ENCODE data around the gene YEATS2.
"Not testable (repeated sequence)": the region's sequence is repeated elsewhere in the genome, so short reads cannot be mapped to it uniquely, and the experiment has no call there.

Gene YEATS2

DNA sequence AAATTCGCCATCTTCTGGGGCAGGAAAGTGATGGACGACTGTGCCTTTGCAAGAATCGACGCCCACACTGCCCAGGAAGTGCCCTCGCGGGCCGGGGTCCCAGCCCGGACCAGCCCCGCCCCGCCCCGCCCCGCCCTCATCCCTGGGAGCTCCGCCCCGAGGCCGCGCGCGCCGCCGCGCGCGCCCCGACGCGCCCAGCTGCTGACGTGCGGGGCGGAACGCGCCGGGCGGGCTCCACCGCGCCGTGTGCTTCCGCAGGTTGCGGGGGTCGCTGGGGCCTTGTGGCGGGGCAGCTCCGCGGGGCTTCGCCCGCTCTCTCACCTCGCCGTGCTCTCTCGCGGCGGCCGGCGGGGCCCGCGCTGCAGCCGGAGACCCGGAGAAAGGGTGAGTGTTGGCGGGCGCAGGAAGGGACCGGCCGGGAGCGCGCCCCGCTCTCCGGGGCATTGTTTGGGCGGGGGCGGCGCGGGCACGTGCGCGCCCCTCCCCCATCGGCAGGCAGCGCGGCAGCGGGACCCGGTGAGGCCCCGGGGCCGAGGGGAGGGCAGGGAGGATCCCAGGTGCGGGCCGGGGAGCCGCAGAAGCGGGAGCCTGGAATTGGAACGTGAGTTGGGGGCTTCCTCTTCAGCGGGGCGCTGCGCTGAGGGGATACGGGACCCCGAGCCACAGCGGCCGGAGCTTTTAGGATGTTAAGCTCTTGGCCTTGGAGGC is at the start of gene YEATS2:
YEATS2 (plus strand) TSS at position 188 of the 708 bp plus-strand sequence. CDS start 17,366 bp downstream, outside the sequence.
- DNase-seq (ENCODE audit: low spot score), result peak; percentile 53

GRCh38 chr3:183650554-183650953 is 47.0 kb upstream of the YEATS2 start:
- DNase-seq (ENCODE audit: low spot score), result no peak

DNA sequence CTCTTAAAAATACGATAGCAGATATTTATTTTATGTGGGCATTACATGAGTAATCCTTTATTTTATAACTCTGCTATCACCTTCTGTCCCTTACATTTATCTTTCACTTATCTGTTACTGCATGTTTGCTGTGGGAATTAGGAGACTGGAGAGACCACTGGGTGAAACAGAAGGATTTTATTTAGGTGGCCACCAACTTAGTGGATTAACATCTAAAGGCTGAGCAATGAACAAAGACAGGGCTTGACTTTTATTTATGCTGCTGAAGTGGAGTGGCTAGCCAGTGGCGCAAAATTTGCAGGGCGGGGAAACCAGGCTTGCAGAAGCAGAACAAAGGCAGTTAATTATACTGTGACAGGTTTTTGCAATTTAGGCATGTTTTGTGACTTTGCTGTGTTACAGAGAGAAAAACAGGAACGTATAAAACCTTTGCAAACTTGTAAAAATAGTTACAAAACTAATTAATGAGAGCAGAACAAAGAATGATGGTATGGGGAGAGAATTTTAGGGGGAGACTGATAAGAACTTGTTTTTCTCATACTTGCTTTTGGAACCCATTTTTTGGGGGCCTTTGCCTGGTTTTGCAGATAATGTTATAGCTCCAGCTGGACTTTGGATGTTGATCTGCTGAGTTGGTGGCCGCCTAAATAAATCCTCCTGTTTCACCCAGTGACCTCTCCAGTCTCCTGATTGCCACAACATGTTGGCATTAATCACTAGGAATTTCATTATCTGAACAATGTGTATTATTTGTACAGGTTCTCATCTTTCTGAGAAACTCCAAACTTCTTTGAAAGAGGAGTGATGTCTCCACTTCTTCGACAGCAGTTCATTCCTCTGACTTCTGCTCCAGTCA is 44.2 kb upstream of the YEATS2 start:
- DNase-seq (ENCODE audit: low spot score), result no peak

GRCh38 chr3:183654727-183655126 is 42.9 kb upstream of the YEATS2 start:
- no peak for DNase-seq (ENCODE audit: low spot score)

DNA sequence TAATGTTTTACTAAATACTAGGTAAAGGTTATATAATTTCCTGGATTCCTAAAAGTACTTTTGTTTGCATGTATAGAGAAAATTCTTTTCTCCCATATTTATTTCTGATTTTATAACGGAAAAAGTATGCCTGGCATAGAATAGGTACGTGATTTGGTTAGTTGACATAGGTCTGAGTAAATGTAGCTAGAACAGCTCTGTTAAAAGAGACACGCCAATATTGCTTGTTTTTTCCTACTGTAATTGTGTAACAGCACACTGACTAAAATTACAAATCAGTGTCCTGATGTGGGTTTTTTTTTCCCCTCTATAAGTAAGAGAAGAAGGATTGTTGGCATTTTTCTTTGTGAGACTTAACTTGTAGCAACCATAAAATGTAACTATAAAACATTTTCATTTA is 35.5 kb upstream of the YEATS2 start:
- DNase-seq (ENCODE audit: low spot score), result no peak

DNA sequence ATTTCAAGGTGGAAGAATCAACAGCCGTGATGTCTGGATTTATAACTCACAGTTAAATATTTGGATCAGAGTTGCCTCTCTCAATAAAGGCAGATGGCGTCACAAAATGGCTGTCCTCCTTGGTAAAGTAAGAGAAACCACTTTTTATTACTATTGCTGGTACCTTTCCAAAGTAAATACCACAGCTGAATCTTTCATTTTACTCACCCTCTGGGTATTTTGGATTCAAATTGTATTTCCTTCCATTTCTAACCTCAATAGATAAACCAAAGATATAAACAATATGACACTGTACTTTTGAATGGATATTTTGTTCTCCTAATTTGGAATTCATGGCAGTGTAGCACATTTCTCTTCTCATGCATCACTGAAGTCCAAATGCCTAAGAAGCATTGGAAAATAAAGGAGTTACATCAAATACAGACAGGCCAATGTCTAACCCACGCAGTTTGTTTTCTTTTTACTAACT is 32.6 kb upstream of the YEATS2 start:
- DNase-seq (ENCODE audit: low spot score), result peak; percentile 63

DNA sequence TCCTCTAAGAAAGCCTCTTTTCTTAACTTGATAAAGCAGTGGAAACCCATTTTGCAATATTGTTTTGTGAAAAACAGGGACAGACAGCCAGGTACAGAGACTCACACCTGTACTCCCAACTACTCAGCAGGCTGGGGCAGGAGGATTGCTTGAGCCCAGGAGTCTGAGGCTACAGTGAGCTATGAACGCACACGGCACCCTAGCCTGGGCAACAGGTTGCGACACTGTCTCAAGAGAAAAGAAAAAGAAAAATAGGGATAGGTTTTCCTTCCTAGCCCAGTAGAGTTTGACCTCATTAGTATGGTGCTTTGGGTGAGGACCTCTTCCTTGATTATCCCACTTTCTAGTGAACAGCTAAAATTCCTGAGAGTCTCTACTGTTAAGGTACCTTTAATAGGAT is 17.5 kb upstream of the YEATS2 start:
- no peak for DNase-seq (ENCODE audit: low spot score)

GRCh38 chr3:183687705-183688104 is 9.9 kb upstream of the YEATS2 start:
- no peak for DNase-seq (ENCODE audit: low spot score)

DNA sequence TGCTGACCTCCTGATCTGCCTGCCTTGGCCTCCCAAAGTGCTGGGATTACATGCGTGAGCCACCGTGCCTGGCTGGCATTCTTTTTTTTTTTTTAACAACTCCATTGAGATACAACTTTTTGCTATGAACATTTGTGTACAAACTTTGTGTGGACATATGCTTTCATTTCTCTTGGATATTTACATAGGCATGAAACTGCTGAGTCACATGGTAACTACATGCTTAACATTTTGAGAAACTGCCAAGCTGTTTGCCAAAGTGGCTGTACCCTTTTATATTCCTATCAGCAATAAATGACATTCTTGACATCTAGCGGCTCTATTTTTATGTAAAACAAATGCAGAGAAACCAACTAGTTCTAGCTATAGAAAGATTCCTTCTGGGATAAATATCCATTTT is 8.7 kb upstream of the YEATS2 start:
- DNase-seq (ENCODE audit: low spot score), result no peak

- DNase-seq (ENCODE audit: low spot score), result not testable (repeated sequence)
These were observed 8.0 kb upstream of the YEATS2 start for GRCh38 chr3:183689621-183690020.

- no peak for DNase-seq (ENCODE audit: low spot score)
These were observed 7.1 kb upstream of the YEATS2 start for GRCh38 chr3:183690402-183690995.

- DNase-seq (ENCODE audit: low spot score), result no peak
These were observed 5.2 kb upstream of the YEATS2 start for GRCh38 chr3:183692436-183692835.

GRCh38 chr3:183695569-183696364 is 1.8 kb upstream of the YEATS2 start:
- no peak for DNase-seq (ENCODE audit: low spot score)

GRCh38 chr3:183697123-183697609 is 431 bp upstream of the YEATS2 start:
- no peak for DNase-seq (ENCODE audit: low spot score)

DNA sequence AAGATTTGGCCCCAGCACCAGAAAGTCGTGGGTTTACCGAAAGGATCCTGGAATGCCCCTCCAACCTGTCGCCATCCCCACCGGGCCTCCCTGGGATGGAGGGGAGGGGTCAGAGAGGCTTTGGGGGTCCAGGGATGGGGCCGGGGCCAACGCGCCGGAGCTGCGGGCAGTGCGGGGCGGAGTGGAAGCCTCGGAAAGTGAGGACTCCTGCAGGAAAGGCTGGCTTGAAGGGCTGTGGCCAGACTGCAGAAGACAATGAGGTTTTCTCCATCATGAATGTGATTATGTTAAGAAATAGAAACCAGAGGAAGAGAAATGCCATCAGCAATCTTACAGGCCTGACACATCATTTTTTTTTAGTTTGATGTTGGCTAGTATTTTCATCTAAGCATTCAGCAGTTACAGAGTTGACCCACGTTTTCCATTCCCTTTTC is 738 bp downstream of the YEATS2 start:
- peak; percentile 50 for DNase-seq (ENCODE audit: low spot score)

DNA sequence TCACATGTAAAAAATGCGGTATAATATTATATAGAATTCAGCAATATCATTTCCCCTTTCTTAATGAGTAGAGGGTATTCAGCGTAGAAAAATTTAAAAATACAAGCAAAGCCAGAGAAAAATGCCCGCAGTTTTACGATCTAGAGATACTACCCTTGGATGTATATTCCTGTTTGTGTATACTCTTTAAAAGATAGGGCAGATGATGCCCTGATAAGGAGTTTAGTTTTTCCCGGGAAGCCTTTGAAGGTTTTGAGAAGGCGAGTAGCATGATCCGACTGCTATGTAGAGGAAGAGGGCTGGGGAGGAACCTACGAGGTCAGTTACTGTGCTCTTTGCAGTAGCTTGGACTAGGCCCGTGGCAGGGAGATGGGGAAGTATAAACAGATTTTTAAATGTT is 1.2 kb downstream of the YEATS2 start:
- DNase-seq (ENCODE audit: low spot score), result peak; percentile 71

- DNase-seq (ENCODE audit: low spot score), result peak; percentile 17
These were observed 1.8 kb downstream of the YEATS2 start for GRCh38 chr3:183699238-183699947.

DNA sequence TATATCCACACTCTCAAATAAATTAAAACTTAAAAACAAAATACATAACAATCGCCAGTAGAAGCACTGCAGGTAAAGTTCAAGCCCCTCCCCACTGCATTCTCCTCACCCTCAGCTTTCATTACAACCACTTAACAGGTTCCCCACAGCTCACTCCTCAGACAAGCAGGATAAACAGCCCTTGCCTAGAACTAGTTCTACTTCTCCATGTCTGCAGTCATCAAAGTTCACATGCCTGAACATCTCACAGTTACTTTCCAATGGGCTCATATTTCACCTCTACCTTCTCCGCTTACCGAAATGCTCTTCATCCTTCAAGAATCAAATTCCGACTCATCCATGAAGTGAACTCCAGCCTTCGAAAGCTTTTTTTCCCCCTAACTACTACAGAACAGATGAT is 4.1 kb downstream of the YEATS2 start:
- DNase-seq (ENCODE audit: low spot score), result no peak

GRCh38 chr3:183703892-183704291 is 6.3 kb downstream of the YEATS2 start:
- DNase-seq (ENCODE audit: low spot score), result not testable (repeated sequence)

DNA sequence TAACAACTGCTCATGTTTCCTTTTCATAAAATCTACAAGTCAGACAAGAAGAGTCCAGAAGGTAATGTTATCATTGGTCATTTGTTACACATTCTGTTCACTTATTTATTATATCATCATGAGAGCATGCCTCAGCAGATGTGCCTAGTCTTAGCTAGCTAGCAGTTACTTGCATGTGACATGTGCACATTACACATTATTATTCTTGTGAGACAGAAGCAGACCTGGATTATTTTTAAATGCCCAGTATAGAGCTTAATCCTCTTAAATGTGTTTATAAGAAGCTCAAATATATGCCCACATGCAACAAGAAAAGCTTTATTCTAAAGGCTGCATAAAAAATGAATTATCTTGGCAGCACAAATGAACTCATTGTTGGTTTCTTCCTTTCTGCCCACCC is 12.6 kb downstream of the YEATS2 start:
- peak; percentile 29 for DNase-seq (ENCODE audit: low spot score)

GRCh38 chr3:183711516-183711915 is 13.9 kb downstream of the YEATS2 start:
- DNase-seq (ENCODE audit: low spot score), result no peak
